Testis (tissue), 2 donors: Measurements from ENCODE around the gene LIMA1.

Source experiments
- POLR2A ChIP-seq: fragments of 450-650 bp; IDR thresholded peaks from one replicate; pipeline ENCODE4 v1.6.1; 2017; ENCODE audit warnings: antibody characterized with exemption, mild to moderate bottlenecking, moderate library complexity
- TF ChIP-seq, protein P1 (sequence below), 3 experiments: fragments of 450-650 bp in 2 of 3; fragments of 200-600 bp in 1 of 3; sonication (generic) in 1 of 3; IDR thresholded peaks; one replicate each; pipeline ENCODE4 v1.5.1; 2016 to 2019; ENCODE audit warnings: antibody characterized with exemption in 3 of 3, mild to moderate bottlenecking in 2 of 3, moderate library complexity in 1 of 3

DNA sequence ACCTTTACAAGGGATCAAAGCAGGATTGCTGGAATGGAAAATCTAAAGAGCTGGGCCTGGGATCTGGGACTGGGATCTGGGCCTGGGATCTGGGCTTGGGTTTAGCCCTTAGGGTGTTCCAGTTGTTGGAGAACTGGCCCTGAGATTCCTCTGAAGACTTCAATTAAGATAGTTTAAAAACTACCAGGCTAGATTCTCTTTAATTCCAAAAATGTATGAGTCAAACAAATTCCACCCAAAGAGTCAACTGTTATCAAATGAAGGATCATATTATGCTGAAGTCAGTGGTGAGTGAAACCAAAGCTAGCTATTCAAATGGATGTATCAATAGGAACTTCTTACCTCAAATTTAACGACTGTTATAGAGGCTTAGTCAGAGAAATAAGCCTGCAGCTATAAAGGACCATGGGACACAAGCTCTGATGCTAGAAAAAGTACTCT is 40.5 kb downstream of the LIMA1 start:
- TF ChIP-seq, protein P1, sequence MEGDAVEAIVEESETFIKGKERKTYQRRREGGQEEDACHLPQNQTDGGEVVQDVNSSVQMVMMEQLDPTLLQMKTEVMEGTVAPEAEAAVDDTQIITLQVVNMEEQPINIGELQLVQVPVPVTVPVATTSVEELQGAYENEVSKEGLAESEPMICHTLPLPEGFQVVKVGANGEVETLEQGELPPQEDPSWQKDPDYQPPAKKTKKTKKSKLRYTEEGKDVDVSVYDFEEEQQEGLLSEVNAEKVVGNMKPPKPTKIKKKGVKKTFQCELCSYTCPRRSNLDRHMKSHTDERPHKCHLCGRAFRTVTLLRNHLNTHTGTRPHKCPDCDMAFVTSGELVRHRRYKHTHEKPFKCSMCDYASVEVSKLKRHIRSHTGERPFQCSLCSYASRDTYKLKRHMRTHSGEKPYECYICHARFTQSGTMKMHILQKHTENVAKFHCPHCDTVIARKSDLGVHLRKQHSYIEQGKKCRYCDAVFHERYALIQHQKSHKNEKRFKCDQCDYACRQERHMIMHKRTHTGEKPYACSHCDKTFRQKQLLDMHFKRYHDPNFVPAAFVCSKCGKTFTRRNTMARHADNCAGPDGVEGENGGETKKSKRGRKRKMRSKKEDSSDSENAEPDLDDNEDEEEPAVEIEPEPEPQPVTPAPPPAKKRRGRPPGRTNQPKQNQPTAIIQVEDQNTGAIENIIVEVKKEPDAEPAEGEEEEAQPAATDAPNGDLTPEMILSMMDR (IDR thresholded peaks at IDR 0.05) = no peak
- no peak for TF ChIP-seq POLR2A
